GM19463 (cell line): ENCODE results near the gene COL25A1.

ENCODE experiments used
- ATAC-seq: cut with Tn5 transposase; IDR thresholded peaks from one replicate; pipeline ENCODE4 v1.9.1; 2021; ENCODE audit warnings: mild to moderate bottlenecking, moderate library complexity; ENCODE audit not compliant: unreplicated experiment

The COL25A1 gene

GRCh38 chr4:109302361-109303139 is at the start of gene COL25A1:
Gene COL25A1, minus strand, starts transcription at chr4:109302658.
- ATAC-seq: peak; percentile 48

- ATAC-seq: no peak
Observed at GRCh38 chr4:109350121-109350520, 47.7 kb upstream of the COL25A1 start.

GRCh38 chr4:109334129-109335105 is 32.0 kb upstream of the COL25A1 start:
- no peak for ATAC-seq

GRCh38 chr4:109332926-109333464 is 30.5 kb upstream of the COL25A1 start:
- ATAC-seq: no peak

GRCh38 chr4:109327641-109328040 is 25.2 kb upstream of the COL25A1 start:
- ATAC-seq: no peak

GRCh38 chr4:109325698-109326097 is 23.2 kb upstream of the COL25A1 start:
- no peak for ATAC-seq

GRCh38 chr4:109323348-109323747 is 20.9 kb upstream of the COL25A1 start:
- ATAC-seq: no peak

GRCh38 chr4:109321232-109321631 is 18.8 kb upstream of the COL25A1 start:
- ATAC-seq: no peak

- ATAC-seq: no peak
Observed at GRCh38 chr4:109319684-109320083, 17.2 kb upstream of the COL25A1 start.

GRCh38 chr4:109319156-109319555 is 16.7 kb upstream of the COL25A1 start:
- no peak for ATAC-seq

GRCh38 chr4:109315818-109316217 is 13.4 kb upstream of the COL25A1 start:
- ATAC-seq: no peak

GRCh38 chr4:109315341-109315740 is 12.9 kb upstream of the COL25A1 start:
- ATAC-seq: no peak

GRCh38 chr4:109313168-109314133 is 11.0 kb upstream of the COL25A1 start:
- no peak for ATAC-seq

- no peak for ATAC-seq
Observed at GRCh38 chr4:109303140-109303496, 660 bp upstream of the COL25A1 start.

- no peak for ATAC-seq
Observed at GRCh38 chr4:109301651-109302360, 652 bp downstream of the COL25A1 start.

- no peak for ATAC-seq
Observed at GRCh38 chr4:109298279-109299010, 4.0 kb downstream of the COL25A1 start.

- no peak for ATAC-seq
Observed at GRCh38 chr4:109296527-109296926, 5.9 kb downstream of the COL25A1 start.

GRCh38 chr4:109295081-109295480 is 7.4 kb downstream of the COL25A1 start:
- ATAC-seq: no peak

- ATAC-seq: no peak
Observed at GRCh38 chr4:109294468-109295020, 7.9 kb downstream of the COL25A1 start.
